Superior temporal gyrus (tissue), 1 donor: ENCODE results near the gene VPS13A.
"Not testable (repeated sequence)": the region's sequence is repeated elsewhere in the genome, so short reads cannot be mapped to it uniquely, and the experiment has no call there.

ENCODE experiments used
- DNase-seq: peaks from one replicate; pipeline ENCODE4 v3.0.0-alpha.2; 2016; ENCODE audit errors: extremely low spot score

VPS13A gene

DNA sequence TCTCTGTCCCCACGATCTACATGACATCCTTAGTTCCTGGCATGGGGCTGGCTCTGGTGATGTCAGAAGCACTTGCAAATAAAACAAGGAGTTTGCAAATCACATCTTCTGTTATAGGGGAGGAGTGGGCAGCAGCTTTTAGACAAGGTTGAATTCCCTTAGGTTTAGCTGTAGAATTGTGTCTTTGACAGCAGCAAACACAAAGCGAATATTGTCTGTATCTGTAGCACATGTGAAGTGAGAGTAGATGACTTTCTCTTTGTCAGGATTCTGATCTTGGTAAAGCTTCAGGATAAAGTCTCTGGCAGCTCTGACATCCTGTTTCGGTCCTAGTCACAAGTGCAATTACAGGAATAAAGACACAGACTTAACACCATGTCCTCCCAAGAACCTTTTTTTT is 246.5 kb downstream of the VPS13A start:
- no peak for DNase-seq

- DNase-seq = no peak
Observed at GRCh38 chr9:77424993-77425392, 247.7 kb downstream of the VPS13A start.

DNA sequence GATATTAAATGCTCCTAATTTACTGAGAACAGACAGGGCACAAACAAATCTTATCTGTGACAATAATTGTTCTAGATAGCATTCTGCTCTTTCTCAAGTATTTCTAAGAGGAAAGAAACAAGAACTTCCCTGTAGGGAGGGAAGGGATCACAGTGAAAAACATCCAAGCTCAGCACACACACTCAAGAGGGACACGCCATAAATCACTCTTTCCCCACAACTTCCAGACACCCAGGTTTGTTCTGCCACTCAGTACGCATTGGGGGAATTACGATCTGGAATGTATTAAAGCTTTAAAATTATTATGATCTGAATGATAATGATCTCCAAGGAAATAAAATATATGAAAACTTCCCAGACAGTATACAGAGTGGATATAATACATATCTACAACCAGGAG is 249.4 kb downstream of the VPS13A start:
- no peak for DNase-seq

DNA sequence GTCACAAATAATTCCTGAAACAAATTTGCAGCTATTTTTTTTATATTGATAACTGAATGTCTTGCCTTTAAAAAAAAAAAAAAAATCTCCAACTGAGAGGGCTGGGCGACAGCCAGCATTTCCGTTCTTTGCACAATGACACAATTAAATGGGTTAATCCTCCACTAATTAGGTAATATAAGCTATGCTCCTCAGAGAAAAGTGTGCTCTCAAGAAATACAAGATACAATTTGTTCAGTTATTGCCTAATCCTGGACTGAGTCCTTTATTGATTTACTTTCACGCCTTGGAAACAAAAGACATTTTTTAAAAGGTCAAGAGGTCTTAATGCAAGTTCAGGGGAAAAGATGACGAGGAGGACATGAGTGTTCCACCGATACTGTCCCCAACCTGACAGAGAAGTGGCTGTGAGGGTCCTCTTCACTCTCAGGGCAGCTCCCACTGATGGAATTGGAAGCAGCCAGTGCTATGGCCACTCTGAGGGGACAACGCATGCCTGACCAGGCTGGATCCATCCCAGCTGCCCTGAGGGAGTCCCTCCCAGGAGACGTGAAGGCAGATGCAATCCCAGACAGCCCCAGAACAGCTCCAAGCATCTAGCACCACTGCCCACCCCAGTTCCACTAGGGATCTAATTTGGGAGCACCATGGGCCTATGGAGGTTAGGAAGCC is 250.1 kb downstream of the VPS13A start:
- no peak for DNase-seq

GRCh38 chr9:77429928-77430327 is 252.6 kb downstream of the VPS13A start:
- no peak for DNase-seq

- DNase-seq = no peak
Observed at GRCh38 chr9:77432053-77432452, 254.7 kb downstream of the VPS13A start.

GRCh38 chr9:77433675-77434445 is 256.5 kb downstream of the VPS13A start:
- DNase-seq = peak; percentile 88

- no peak for DNase-seq
Observed at GRCh38 chr9:77435277-77435676, 257.9 kb downstream of the VPS13A start.

DNA sequence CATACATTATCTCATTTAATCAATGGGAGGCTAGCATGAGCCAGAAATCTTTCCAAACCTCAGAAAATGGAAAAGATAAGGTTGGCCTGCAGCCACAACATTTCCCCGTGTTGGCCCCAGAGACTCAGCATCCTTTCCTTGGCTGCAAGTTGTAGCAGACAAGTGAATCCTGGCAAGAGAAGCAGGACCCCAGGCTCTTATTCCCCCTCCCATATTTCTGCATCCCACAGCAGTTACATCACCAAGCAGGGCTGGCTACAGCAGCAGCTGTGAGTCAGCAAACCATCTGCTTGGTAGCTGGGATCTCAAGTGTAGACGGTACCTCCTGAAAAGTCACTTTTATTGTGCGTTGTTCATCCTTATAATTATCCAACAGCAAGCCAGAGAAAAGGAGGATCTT is 258.4 kb downstream of the VPS13A start:
- DNase-seq = no peak

DNA sequence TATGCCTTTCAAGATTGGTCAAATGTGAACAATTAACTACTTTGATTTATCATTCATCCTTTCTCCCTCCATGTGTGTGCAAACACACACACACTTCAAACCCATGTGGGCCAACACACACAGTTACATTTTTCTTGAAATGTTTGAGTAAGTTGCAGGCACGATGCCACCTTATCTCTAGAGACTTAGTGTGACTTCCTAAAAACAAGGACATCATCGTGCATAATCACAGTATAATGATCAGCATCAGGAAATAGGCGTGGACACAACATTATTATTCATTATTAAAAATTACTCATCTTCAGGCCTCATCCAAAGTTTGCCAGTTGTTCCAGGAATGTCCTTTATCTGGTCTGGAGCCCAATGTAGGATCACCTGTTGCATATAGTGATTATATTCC is 261.3 kb downstream of the VPS13A start:
- no peak for DNase-seq

- DNase-seq = no peak
Observed at GRCh38 chr9:77440057-77440456, 262.7 kb downstream of the VPS13A start.

- not testable (repeated sequence) for DNase-seq
Observed at GRCh38 chr9:77441124-77441523, 263.8 kb downstream of the VPS13A start.

- DNase-seq = no peak
Observed at GRCh38 chr9:77442436-77442835, 265.1 kb downstream of the VPS13A start.

DNA sequence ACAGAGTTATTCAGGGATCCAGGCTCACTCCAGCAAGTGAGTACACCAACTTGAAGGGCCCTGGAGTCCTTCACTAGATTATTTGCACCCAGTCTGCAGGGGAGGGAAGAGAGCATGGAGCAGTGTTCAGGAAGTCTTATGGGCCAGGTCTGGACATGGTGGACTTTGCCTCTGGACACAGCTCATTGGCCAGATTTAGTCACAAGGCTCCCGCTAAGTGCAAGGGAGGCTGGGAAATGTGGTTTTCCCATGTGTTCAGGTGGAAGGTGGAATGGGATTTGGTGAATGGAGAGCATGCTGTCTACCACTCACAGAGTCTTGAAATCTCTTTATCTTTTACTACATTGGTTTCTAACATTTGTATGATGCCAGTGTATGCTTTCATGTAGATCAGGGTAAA is 270.3 kb downstream of the VPS13A start:
- no peak for DNase-seq

- DNase-seq = no peak
Observed at GRCh38 chr9:77449240-77450084, 272.1 kb downstream of the VPS13A start.

GRCh38 chr9:77450085-77450475 is 272.7 kb downstream of the VPS13A start:
- no peak for DNase-seq

DNA sequence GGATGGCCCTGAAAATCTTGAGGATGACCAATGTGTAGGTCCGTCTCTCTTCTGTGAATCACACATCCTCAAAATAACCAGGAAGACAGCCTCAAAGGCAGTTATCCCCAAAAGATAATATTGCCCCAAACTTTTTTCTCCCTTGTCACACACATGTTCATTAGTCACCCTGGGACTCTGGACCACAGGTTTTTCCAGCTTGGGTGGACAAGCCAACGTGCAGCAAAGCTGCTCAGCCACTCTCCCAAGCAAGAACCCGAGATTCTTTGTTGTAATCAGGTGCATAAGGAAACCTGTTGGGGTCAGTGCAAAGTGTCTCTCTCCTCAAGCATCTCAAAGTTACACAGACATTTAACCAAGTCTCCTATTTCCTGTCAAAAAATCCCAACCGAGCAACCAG is 274.2 kb downstream of the VPS13A start:
- no peak for DNase-seq

- DNase-seq = no peak
Observed at GRCh38 chr9:77453825-77454647, 276.7 kb downstream of the VPS13A start.

GRCh38 chr9:77454663-77455062 is 277.3 kb downstream of the VPS13A start:
- DNase-seq = no peak

- no peak for DNase-seq
Observed at GRCh38 chr9:77455312-77455927, 278.1 kb downstream of the VPS13A start.

GRCh38 chr9:77456829-77457437 is 279.6 kb downstream of the VPS13A start:
- DNase-seq = peak; percentile 94
